Thoracic aorta (tissue), 2 donors: ENCODE measurements around the gene KRT13. TPM values are rescaled to one million over a fixed set of nuclear protein-coding genes. Genes with fewer than 3 reads are reported as not detected.

ENCODE experiments used
- ATAC-seq: fragments of 150-250 bp; one replicate; pipeline ENCODE4 v1.8.0; 2017; ENCODE audit warnings: low read depth; ENCODE audit not compliant: insufficient number of reproducible peaks, low FRiP score
- DNase-seq: peaks from one replicate; pipeline ENCODE4 v3.0.0-alpha.2; 2020; ENCODE audit warnings: low spot score
- H3K27ac ChIP-seq, 2 donors: fragments of 200-600 bp; sonication (generic); 1 replicate in 1 of 2; 2 replicates in 1 of 2; pipeline ENCODE4 v1.5.1; 2016; ENCODE audit warnings: mild to moderate bottlenecking in 2 of 2, moderate library complexity in 2 of 2
- H3K27me3 ChIP-seq: fragments of 200-600 bp; sonication (generic); replicated peaks from 2 replicates; pipeline ENCODE4 v1.6.0; 2016; ENCODE audit warnings: mild to moderate bottlenecking; ENCODE audit not compliant: insufficient read depth
- H3K36me3 ChIP-seq: fragments of 200-600 bp; sonication (generic); one replicate; pipeline ENCODE4 v1.5.1; 2016
- H3K4me1 ChIP-seq, 2 donors: fragments of 200-600 bp; sonication (generic); 1 replicate in 1 of 2; 2 replicates in 1 of 2; pipeline versions ENCODE4 v1.5.1 to v1.6.0; 2016; ENCODE audit warnings: low read depth in 2 of 2, mild to moderate bottlenecking in 1 of 2; ENCODE audit not compliant: control insufficient read depth in 1 of 2
- H3K4me3 ChIP-seq: fragments of 200-600 bp; sonication (generic); 2 replicates; pipeline ENCODE4 v1.5.1; 2016; ENCODE audit warnings: mild to moderate bottlenecking
- H3K9me3 ChIP-seq: fragments of 200-600 bp; sonication (generic); 2 replicates; pipeline ENCODE4 v1.5.1; 2016
- CTCF ChIP-seq: fragments of 200-600 bp; sonication (generic); IDR thresholded peaks from one replicate; pipeline ENCODE4 v1.5.1; 2019; ENCODE audit warnings: antibody characterized with exemption
- total RNA-seq, 2 donors: library from RNA; depleted of rRNA; stranded (reverse); fragments of >200 nt; gene quantifications; one replicate each; pipeline versions ENCODE4 v1.1.0 to v1.2.3, GENCODE V29; 2016

Gene KRT13
- total RNA-seq, 2 donors from 2014 or later: 1.4 TPM; not detected in 1

- H3K4me3 ChIP-seq: no peak overlapping the region
- DNase-seq (no peak), ATAC-seq (no peak)
- no peak overlapping the region for H3K27ac ChIP-seq
- H3K36me3 ChIP-seq: no peaks in the 10 kb centered on the region
- no peaks in the 10 kb centered on the region for H3K9me3 ChIP-seq
- H3K4me1 ChIP-seq: no peaks in the 10 kb centered on the region
- no peak for TF ChIP-seq CTCF
- H3K27me3 ChIP-seq: no peaks in the 10 kb centered on the region
These were observed 20.2 kb downstream of the KRT13 start for GRCh38 chr17:41484920-41485904.

- Histone ChIP-seq H3K9me3 (no peaks in the 10 kb centered on the region), H3K4me1 (no peaks in the 10 kb centered on the region), H3K36me3 (no peaks in the 10 kb centered on the region), H3K27ac (no peak overlapping the region), H3K4me3 (no peak overlapping the region), H3K27me3 (no peaks in the 10 kb centered on the region)
- DNase-seq: no peak
- ATAC-seq: no peak
- TF ChIP-seq CTCF: no peak
These were observed 21.2 kb downstream of the KRT13 start for GRCh38 chr17:41483991-41484826.

- DNase-seq: no peak
- H3K27ac ChIP-seq: no peak overlapping the region
- ATAC-seq: no peak
- TF ChIP-seq CTCF: no peak
- no peak overlapping the region for H3K4me3 ChIP-seq
- no peaks in the 10 kb centered on the region for H3K27me3 ChIP-seq
- no peaks in the 10 kb centered on the region for H3K9me3 ChIP-seq
- no peaks in the 10 kb centered on the region for H3K36me3 ChIP-seq
- no peaks in the 10 kb centered on the region for H3K4me1 ChIP-seq
These were observed 21.9 kb downstream of the KRT13 start for GRCh38 chr17:41483531-41483930.

GRCh38 chr17:41481036-41481435, 24.4 kb downstream of the KRT13 start, which contains the start of gene KRT35:
KRT35 (minus strand) TSS chr17:41481151; CDS start chr17:41481097, 54 bp downstream.
- Histone ChIP-seq H3K9me3 (no peaks in the 10 kb centered on the region), H3K27me3 (no peaks in the 10 kb centered on the region), H3K4me3 (no peak within 1 kb of the TSS), H3K36me3 (no peaks in the 10 kb centered on the region), H3K4me1 (no peaks in the 10 kb centered on the region), H3K27ac (no peak within 1 kb of the TSS)
- no peak for TF ChIP-seq CTCF
- no peak for ATAC-seq
- no peak for DNase-seq

- no peaks in the 10 kb centered on the region for H3K36me3 ChIP-seq
- ATAC-seq: no peak
- no peak for TF ChIP-seq CTCF
- H3K9me3 ChIP-seq: no peaks in the 10 kb centered on the region
- no peak overlapping the region for H3K27ac ChIP-seq
- no peak for DNase-seq
- H3K27me3 ChIP-seq: no peaks in the 10 kb centered on the region
- H3K4me1 ChIP-seq: no peaks in the 10 kb centered on the region
- no peak overlapping the region for H3K4me3 ChIP-seq
These were observed 24.8 kb downstream of the KRT13 start for GRCh38 chr17:41480581-41480980.
